HEK293T (cell line): ENCODE results near the gene CDC34.

Experiments used
- ARNT ChIP-seq: fragments of 450-650 bp; IDR thresholded peaks from 2 replicates; pipeline ENCODE4 v1.6.1; 2017; ENCODE audit warnings: mild to moderate bottlenecking
- BHLHE40 ChIP-seq: fragments of 450-650 bp; IDR thresholded peaks from 2 replicates; pipeline ENCODE4 v1.6.1; 2016; ENCODE audit warnings: mild to moderate bottlenecking, moderate library complexity, borderline replicate concordance
- CTBP1 ChIP-seq: fragments of 450-650 bp; IDR thresholded peaks from 2 replicates; pipeline ENCODE4 v1.6.1; 2016; ENCODE audit warnings: borderline replicate concordance
- FOXA1 ChIP-seq: fragments of 450-650 bp; IDR thresholded peaks from 2 replicates; pipeline ENCODE4 v1.6.1; 2016; ENCODE audit warnings: mild to moderate bottlenecking
- FOXK2 ChIP-seq: fragments of 450-650 bp; IDR thresholded peaks from 2 replicates; pipeline ENCODE4 v1.6.1; 2016; ENCODE audit warnings: mild to moderate bottlenecking
- FOXM1 ChIP-seq: fragments of 450-650 bp; IDR thresholded peaks from 2 replicates; pipeline ENCODE4 v1.6.1; 2017; ENCODE audit warnings: mild to moderate bottlenecking, borderline replicate concordance
- HDGF ChIP-seq: fragments of 450-650 bp; IDR thresholded peaks from 2 replicates; pipeline ENCODE4 v1.6.1; 2017; ENCODE audit warnings: antibody characterized with exemption, borderline replicate concordance
- SP1 ChIP-seq: fragments of 450-650 bp; IDR thresholded peaks from 2 replicates; pipeline ENCODE4 v1.6.1; 2017
- SUZ12 ChIP-seq: fragments of 450-650 bp; IDR thresholded peaks from 2 replicates; pipeline ENCODE4 v1.6.1; 2016; ENCODE audit warnings: mild to moderate bottlenecking
- TARDBP ChIP-seq: fragments of 450-650 bp; IDR thresholded peaks from 2 replicates; pipeline ENCODE4 v1.6.1; 2016
- ZNF384 ChIP-seq: fragments of 450-650 bp; IDR thresholded peaks from 2 replicates; pipeline ENCODE4 v1.6.1; 2016

DNA sequence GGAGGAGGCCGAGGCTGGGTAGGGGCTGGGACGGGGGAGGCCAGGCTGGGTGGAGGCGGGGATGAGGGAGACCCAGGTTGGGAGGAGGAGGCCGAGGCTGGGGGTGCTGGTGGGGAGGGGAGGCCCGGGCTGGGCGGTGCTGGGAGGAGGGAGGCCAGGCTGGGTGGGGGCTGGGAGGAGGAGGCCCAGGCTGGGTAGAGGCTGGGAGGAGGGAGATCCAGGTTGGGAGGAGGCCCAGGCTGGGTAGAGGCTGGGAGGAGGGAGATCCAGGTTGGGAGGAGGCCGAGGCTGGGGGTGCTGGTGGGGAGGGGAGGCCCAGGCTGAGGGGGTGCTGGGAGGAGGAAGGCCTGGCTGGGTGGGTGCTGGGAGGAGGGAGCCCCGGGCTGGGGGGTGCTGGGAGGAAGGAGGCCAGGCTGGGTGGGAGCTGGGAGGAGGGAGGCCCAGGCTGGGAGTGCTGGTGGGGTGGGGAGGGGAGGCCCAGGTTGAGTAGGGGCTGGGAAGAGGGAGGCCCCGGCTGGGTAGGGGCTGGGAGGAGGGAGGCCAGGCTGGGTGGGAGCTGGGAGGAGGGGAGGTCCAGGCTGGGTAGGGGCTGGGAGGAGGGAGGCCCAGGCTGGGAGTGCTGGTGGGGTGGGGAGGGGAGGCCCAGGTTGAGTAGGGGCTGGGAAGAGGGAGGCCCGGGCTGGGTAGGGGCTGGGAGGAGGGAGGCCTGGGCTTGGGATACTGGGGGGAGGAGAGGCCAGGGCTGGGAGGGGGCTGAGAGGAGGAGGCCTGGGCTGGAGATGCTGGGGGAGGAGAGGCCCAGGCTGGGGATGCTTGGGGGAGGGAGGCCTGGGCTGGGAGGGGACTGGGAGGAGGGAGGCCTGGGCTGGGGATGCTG is 13.6 kb upstream of the CDC34 start:
- TF ChIP-seq SUZ12 (no peak), FOXM1 (no peak), CTBP1 (no peak), ZNF384 (no peak), ARNT (no peak), BHLHE40 (no peak), FOXA1 (no peak), FOXK2 (no peak), SP1 (no peak), HDGF (no peak), TARDBP (no peak)
